Superior temporal gyrus (tissue), 1 donor: ENCODE measurements around the gene ARMC9.
"Not testable (repeated sequence)": the region's sequence is repeated elsewhere in the genome, so short reads cannot be mapped to it uniquely, and the experiment has no call there.

Experiments
- DNase-seq: peaks from one replicate; pipeline ENCODE4 v3.0.0-alpha.2; 2016; ENCODE audit errors: extremely low spot score

ARMC9 gene

GRCh38 chr2:231280846-231281245, 82.4 kb downstream of the ARMC9 start:
- DNase-seq, result no peak

- no peak for DNase-seq
Measured at GRCh38 chr2:231284296-231284695, 85.9 kb downstream of the ARMC9 start.

GRCh38 chr2:231286964-231287363, 88.5 kb downstream of the ARMC9 start:
- DNase-seq, result no peak

GRCh38 chr2:231287696-231288095, 89.3 kb downstream of the ARMC9 start:
- DNase-seq, result no peak

GRCh38 chr2:231288590-231288989, 90.2 kb downstream of the ARMC9 start:
- DNase-seq, result no peak

GRCh38 chr2:231290321-231291015, 92.0 kb downstream of the ARMC9 start:
- no peak for DNase-seq

GRCh38 chr2:231292472-231293134, 94.2 kb downstream of the ARMC9 start:
- DNase-seq, result no peak

GRCh38 chr2:231293163-231293562, 94.7 kb downstream of the ARMC9 start:
- no peak for DNase-seq

GRCh38 chr2:231294116-231294515, 95.7 kb downstream of the ARMC9 start:
- no peak for DNase-seq

- DNase-seq, result no peak
Measured at GRCh38 chr2:231294571-231295362, 96.3 kb downstream of the ARMC9 start.

- no peak for DNase-seq
Measured at GRCh38 chr2:231295363-231295655, 96.9 kb downstream of the ARMC9 start.

GRCh38 chr2:231296401-231296974, 98.1 kb downstream of the ARMC9 start:
- DNase-seq, result no peak

- peak; percentile 89 for DNase-seq
Measured at GRCh38 chr2:231297108-231297908, 98.9 kb downstream of the ARMC9 start.

GRCh38 chr2:231298091-231298490, 99.7 kb downstream of the ARMC9 start:
- DNase-seq, result no peak

- DNase-seq, result no peak
Measured at GRCh38 chr2:231299267-231299666, 100.8 kb downstream of the ARMC9 start.

GRCh38 chr2:231300020-231300721, 101.7 kb downstream of the ARMC9 start:
- DNase-seq, result no peak

- no peak for DNase-seq
Measured at GRCh38 chr2:231300722-231301076, 102.3 kb downstream of the ARMC9 start.

- DNase-seq, result not testable (repeated sequence)
Measured at GRCh38 chr2:231304259-231304658, 105.8 kb downstream of the ARMC9 start.

GRCh38 chr2:231305221-231305620, 106.8 kb downstream of the ARMC9 start:
- no peak for DNase-seq

- no peak for DNase-seq
Measured at GRCh38 chr2:231306791-231307393, 108.5 kb downstream of the ARMC9 start.

- DNase-seq, result no peak
Measured at GRCh38 chr2:231308219-231308618, 109.8 kb downstream of the ARMC9 start.
